K562 (cell line): ENCODE data around the gene SLC2A13.

ENCODE experiments used
- CBX5 ChIP-seq: IDR thresholded peaks from 2 replicates; pipeline ENCODE4 v1.6.1; 2014; ENCODE audit warnings: low read depth, borderline replicate concordance
- CTCF ChIP-seq, 3 experiments: IDR thresholded peaks in 2 of 3; conservative IDR thresholded peaks in 1 of 3; 2 replicates each; pipeline ENCODE4 v1.5.1; 2011 to 2012; ENCODE audit warnings: low read length in 3 of 3, mild to moderate bottlenecking in 3 of 3, control low read depth in 2 of 3, improper control_type of control experiment in 1 of 3, inconsistent platforms in 1 of 3, low read depth in 1 of 3, mixed read lengths in 1 of 3, moderate library complexity in 1 of 3; ENCODE audit not compliant: insufficient read depth in 2 of 3
- KDM4B ChIP-seq, 2 experiments: fragments of 450-650 bp in 1 of 2; sonication (generic) in 1 of 2; IDR thresholded peaks; 2 replicates each; pipeline ENCODE4 v1.6.1; 2016 to 2017; ENCODE audit warnings: borderline replicate concordance in 2 of 2, antibody characterized with exemption in 1 of 2, low read depth in 1 of 2, mild to moderate bottlenecking in 1 of 2
- RNF2 ChIP-seq: sonication (generic); IDR thresholded peaks from 2 replicates; pipeline ENCODE4 v1.6.1; 2016
- ZNF175 ChIP-seq: fragments of 200-800 bp; sonication (Bioruptor generic); IDR thresholded peaks from 2 replicates; pipeline ENCODE4 v1.6.1; 2016; ENCODE audit warnings: low read depth, mild to moderate bottlenecking, missing genetic modification characterization, missing compliant biosample characterization
- TF ChIP-seq, protein P1 (sequence below), 2 experiments: fragments of 200-800 bp in 1 of 2; sonication (Bioruptor generic) in 1 of 2; sonication (generic) in 1 of 2; formaldehyde crosslinking in 1 of 2; IDR thresholded peaks in 1 of 2; conservative IDR thresholded peaks in 1 of 2; 2 replicates each; pipeline versions ENCODE4 v1.5.0 to v1.6.1; 2016 to 2020; ENCODE audit warnings: missing compliant biosample characterization in 1 of 2, missing genetic modification characterization in 1 of 2, missing genetic modification reagents in 1 of 2
- TF ChIP-seq, protein P2 (sequence below): fragments of 250-450 bp; sonication (Bioruptor Pico); IDR thresholded peaks from 2 replicates; pipeline ENCODE4 v1.5.0; 2022; ENCODE audit warnings: mild to moderate bottlenecking

GRCh38 chr12:39887856-39888255 lies 218.0 kb downstream of the SLC2A13 start:
- TF ChIP-seq ZNF175 (CRISPR knock-in tag) (no peak), RNF2 (no peak), CTCF (IDR thresholded peaks at IDR 0.05 in 2 of 3, conservative IDR thresholded peaks at IDR 0.05 in 1 of 3; ENCODE audit: insufficient read depth in 2 of 3, low read depth in 1 of 3, low read length in 3 of 3) (no peak), KDM4B (IDR thresholded peaks at IDR 0.05; ENCODE audit: borderline replicate concordance in 2 of 2, low read depth in 1 of 2) (no peak), CBX5 (no peak)
- TF ChIP-seq, protein P1, sequence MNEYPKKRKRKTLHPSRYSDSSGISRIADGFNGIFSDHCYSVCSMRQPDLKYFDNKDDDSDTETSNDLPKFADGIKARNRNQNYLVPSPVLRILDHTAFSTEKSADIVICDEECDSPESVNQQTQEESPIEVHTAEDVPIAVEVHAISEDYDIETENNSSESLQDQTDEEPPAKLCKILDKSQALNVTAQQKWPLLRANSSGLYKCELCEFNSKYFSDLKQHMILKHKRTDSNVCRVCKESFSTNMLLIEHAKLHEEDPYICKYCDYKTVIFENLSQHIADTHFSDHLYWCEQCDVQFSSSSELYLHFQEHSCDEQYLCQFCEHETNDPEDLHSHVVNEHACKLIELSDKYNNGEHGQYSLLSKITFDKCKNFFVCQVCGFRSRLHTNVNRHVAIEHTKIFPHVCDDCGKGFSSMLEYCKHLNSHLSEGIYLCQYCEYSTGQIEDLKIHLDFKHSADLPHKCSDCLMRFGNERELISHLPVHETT (CRISPR knock-in tag; conservative IDR thresholded peaks at IDR 0.05 in 1 of 2, IDR thresholded peaks at IDR 0.05 in 1 of 2), result no peak
- TF ChIP-seq, protein P2, sequence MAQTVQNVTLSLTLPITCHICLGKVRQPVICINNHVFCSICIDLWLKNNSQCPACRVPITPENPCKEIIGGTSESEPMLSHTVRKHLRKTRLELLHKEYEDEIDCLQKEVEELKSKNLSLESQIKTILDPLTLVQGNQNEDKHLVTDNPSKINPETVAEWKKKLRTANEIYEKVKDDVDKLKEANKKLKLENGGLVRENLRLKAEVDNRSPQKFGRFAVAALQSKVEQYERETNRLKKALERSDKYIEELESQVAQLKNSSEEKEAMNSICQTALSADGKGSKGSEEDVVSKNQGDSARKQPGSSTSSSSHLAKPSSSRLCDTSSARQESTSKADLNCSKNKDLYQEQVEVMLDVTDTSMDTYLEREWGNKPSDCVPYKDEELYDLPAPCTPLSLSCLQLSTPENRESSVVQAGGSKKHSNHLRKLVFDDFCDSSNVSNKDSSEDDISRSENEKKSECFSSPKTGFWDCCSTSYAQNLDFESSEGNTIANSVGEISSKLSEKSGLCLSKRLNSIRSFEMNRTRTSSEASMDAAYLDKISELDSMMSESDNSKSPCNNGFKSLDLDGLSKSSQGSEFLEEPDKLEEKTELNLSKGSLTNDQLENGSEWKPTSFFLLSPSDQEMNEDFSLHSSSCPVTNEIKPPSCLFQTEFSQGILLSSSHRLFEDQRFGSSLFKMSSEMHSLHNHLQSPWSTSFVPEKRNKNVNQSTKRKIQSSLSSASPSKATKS (CRISPR knock-in tag), result no peak
